GM12873 (cell line): ENCODE data around the gene ARSB.

Experiments
- CTCF ChIP-seq: IDR thresholded peaks from 2 replicates; pipeline ENCODE4 v1.5.1; 2012; ENCODE audit warnings: low read depth, mild to moderate bottlenecking, moderate library complexity, low read length, control low read depth; ENCODE audit not compliant: insufficient read depth; ENCODE audit errors: missing control alignments

The ARSB gene

GRCh38 chr5:78765756-78766411 is 219.2 kb downstream of the ARSB start:
- TF ChIP-seq CTCF, result no peak

GRCh38 chr5:78765116-78765515 is 220.0 kb downstream of the ARSB start:
- TF ChIP-seq CTCF, result no peak

DNA sequence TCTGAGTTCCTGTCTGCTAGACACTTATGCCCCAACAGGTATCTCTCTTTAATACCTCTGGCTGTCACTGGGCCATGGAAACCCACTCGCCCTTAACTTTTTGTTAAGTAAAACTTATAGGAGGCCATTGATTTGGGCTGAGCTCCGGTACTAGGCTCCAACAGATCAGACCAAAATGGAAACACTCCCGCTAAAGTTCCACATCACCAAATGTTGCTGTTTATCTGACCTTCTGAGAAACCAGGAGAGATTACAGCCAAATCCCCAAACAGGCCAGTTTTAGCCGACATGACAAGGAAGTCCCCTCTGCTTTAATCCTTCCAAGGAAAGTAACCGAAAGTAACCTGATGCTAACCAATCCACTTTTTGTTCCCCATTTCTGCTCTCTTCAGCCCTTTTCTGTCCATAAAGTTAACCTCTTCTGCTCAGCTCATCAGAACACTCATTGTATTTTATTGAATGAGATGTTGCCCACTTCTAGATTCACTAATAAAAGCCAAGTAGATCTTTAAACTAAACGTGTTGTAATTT is 221.4 kb downstream of the ARSB start:
- TF ChIP-seq CTCF, result no peak

DNA sequence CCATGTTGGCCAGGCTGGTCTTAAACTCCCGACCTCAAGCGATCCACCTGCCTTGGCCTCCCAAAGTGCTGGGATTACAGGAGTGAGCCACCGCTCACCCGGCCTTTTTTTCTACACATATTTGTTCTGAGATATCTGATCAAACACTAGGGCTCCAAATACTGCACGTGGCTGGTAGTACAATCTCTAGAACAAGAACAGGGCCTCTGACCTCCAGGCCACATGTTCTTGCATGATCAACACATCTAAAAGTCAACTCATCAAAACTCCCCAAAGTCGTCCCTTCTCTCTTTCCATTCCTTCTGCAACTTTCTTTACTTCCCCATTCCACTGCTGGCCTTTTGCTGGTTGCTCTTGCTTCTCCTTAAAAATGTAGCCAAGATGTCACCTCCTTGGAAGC is 223.3 kb downstream of the ARSB start:
- TF ChIP-seq CTCF, result no peak

GRCh38 chr5:78760770-78761169 is 224.3 kb downstream of the ARSB start:
- peak; percentile 61 for TF ChIP-seq CTCF

DNA sequence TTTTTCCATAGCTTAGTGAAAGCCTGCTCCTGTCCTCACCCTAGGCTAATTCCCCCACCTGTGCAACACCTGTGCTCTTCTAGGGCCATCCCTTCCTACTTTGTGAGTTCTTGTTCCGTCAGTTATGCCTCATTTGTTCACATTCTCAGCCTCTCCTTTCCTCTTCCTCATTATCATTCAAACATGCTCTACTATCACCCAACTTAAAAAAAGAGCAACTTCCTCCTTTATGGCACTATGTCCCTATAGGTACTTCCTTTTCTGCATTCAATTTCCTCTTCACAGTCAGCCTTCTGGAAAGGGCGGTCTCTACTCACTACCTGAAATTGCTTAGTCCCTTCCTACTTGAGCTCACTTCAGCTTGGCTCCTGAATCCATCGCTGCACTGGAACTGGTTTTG is 224.7 kb downstream of the ARSB start:
- TF ChIP-seq CTCF, result no peak

DNA sequence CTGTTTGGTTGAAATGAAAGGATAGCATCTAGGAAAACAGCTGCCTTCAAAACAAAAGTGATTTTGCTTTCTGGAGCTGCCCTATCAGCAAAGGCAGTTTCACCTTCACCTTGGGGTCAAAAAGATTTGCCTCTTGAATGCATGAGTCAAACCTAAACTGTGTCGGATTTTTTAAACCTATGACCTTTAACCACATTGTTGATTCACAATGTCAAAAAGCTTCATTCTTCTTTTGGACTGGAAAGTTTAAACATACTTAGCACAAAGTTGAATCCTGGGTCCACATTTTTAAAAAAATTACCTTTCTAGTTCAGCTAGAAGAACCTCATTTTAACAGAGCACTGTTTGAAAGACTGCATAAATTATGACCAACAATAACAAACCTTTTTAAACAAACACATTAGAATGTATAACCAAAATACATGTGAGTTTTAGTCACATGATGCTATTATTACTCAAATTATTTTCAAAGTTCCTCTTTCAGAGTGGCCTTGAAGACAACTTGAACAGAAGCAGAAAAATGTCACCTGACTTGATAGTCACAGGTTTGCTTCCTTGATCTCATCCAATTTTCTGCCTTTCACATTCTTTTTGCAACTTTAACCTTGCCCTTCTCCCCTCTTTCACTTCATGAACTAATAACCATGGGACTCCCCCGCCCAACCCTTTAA is 226.8 kb downstream of the ARSB start:
- no peak for TF ChIP-seq CTCF
